Kidney (tissue), 14 donors: ENCODE data around the gene GPR150. TPM values are rescaled to one million over a fixed set of nuclear protein-coding genes. Genes with fewer than 3 reads are reported as not detected.

Experiments
- DNase-seq, 5 donors: peaks; one replicate each; pipeline ENCODE4 v3.0.0-alpha.2; 2013 to 2020
- FAIRE-seq: peaks from 2 replicates; lab custom pipeline; 2012; peaks lifted over from hg19 to GRCh38; lab: Jason Lieb, UNC
- H3K27ac ChIP-seq, 2 donors: one replicate each; pipeline ENCODE4 v1.7.0; 2013; ENCODE audit warnings: low read depth in 2 of 2, low read length in 2 of 2, inconsistent platforms in 1 of 2
- H3K27me3 ChIP-seq: one replicate; pipeline ENCODE4 v1.7.1; 2013; ENCODE audit warnings: low read length, inconsistent platforms; ENCODE audit not compliant: control insufficient read depth, insufficient read depth
- H3K36me3 ChIP-seq, 3 donors: one replicate each; pipeline versions ENCODE4 v1.7.0 to v1.7.1; 2013; ENCODE audit warnings: low read length in 3 of 3, control low read depth in 1 of 3, inconsistent platforms in 1 of 3; ENCODE audit not compliant: insufficient read depth in 3 of 3, control insufficient read depth in 2 of 3
- H3K4me1 ChIP-seq, 3 donors: one replicate each; pipeline versions ENCODE4 v1.7.0 to v1.7.1; 2013; ENCODE audit warnings: low read length in 3 of 3, inconsistent platforms in 1 of 3, low read depth in 1 of 3; ENCODE audit not compliant: control insufficient read depth in 2 of 3, insufficient read depth in 2 of 3
- H3K4me3 ChIP-seq, 3 donors: one replicate each; pipeline versions ENCODE4 v1.7.0 to v1.8.1; 2013; ENCODE audit warnings: low read length in 3 of 3, control low read depth in 1 of 3, inconsistent platforms in 1 of 3
- H3K9ac ChIP-seq, 3 donors: one replicate each; pipeline versions ENCODE4 v1.7.0 to v1.7.1; 2013; ENCODE audit warnings: low read length in 3 of 3, control low read depth in 1 of 3, inconsistent platforms in 1 of 3
- H3K9me3 ChIP-seq, 3 donors: one replicate each; pipeline versions ENCODE4 v1.7.0 to v1.7.1; 2013; ENCODE audit warnings: low read length in 3 of 3, control low read depth in 1 of 3, inconsistent platforms in 1 of 3; ENCODE audit not compliant: control insufficient read depth in 2 of 3, insufficient read depth in 1 of 3
- CTCF ChIP-seq: IDR thresholded peaks from 3 replicates; pipeline ENCODE4 v1.5.1; 2012; ENCODE audit warnings: mild to moderate bottlenecking, moderate library complexity, borderline replicate concordance; ENCODE audit not compliant: insufficient read depth; ENCODE audit errors: extremely low read depth
- intact Hi-C: fragments of 100-400 bp; cut with DNase I; formaldehyde crosslinking; loops from one replicate; pipeline ENCODE4 v1.11.1; 2022
- polyA plus RNA-seq: library from polyadenylated mRNA; stranded (reverse); fragments of 350-450 nt; fragmentation: Illumina TruSeq; extraction: RNeasy Lipid Tissue Mini Kit (QIAGEN cat#74804); gene quantifications from one replicate; pipeline ENCODE4 v1.2.3, GENCODE V29; 2014; ENCODE audit warnings: low read depth, low replicate concordance; ENCODE audit not compliant: insufficient read depth
- total RNA-seq: library from RNA; stranded (reverse); fragmentation: NEBNext Ultra II Directional; extraction: Animal tissue kit (Norgen Biotek cat#: 25700); gene quantifications from one replicate; pipeline ENCODE4 v1.2.1, GENCODE V29; 2021
- donor health status: control.
- donor health status: control.
- donor health status: control.
- donor health status: control.
- donor health status: control.
- donor health status: DM: yes; HTN: yes; CAD: no.
- donor health status: Normal renal cell carcinoma (clear cell type).

GPR150 gene
- total and polyA plus RNA-seq, 2 donors from 2014 or later, result 0.16 to 0.19 TPM

GRCh38 chr5:95624368-95624767 is 4.5 kb downstream of the GPR150 start:
- TF ChIP-seq CTCF, result no peak
- intact Hi-C loops, result no loop called here
- Histone ChIP-seq H3K9ac (no peak overlapping the region), H3K9me3 (no peaks in the 10 kb centered on the region), H3K4me3 (no peak overlapping the region), H3K36me3 (no peaks in the 10 kb centered on the region), H3K4me1 (peaks cover 0 to 4% (median 0%) of the 10 kb centered on the region in 3 donors), H3K27ac (no peak overlapping the region), H3K27me3 (peaks cover 4% of the 10 kb centered on the region)
- FAIRE-seq (no peak), DNase-seq (no peak)

- no peaks in the 10 kb centered on the region for H3K36me3 ChIP-seq
- H3K27me3 ChIP-seq, result no peaks in the 10 kb centered on the region
- TF ChIP-seq CTCF, result no peak
- H3K9ac ChIP-seq, result no peak overlapping the region
- H3K27ac ChIP-seq, result no peak overlapping the region
- DNase-seq, result no peak
- H3K4me1 ChIP-seq, result no peaks in the 10 kb centered on the region
- intact Hi-C loops, result no loop called here
- FAIRE-seq, result no peak
- no peak overlapping the region for H3K4me3 ChIP-seq
- H3K9me3 ChIP-seq, result no peaks in the 10 kb centered on the region
These were observed 6.8 kb downstream of the GPR150 start for GRCh38 chr5:95626701-95627100.

- no peaks in the 10 kb centered on the region for H3K4me1 ChIP-seq
- FAIRE-seq, result no peak
- H3K4me3 ChIP-seq, result no peak overlapping the region
- intact Hi-C loops, result no loop called here
- H3K9me3 ChIP-seq, result no peaks in the 10 kb centered on the region
- no peak for TF ChIP-seq CTCF
- H3K36me3 ChIP-seq, result no peaks in the 10 kb centered on the region
- no peak overlapping the region for H3K27ac ChIP-seq
- H3K27me3 ChIP-seq, result no peaks in the 10 kb centered on the region
- no peak for DNase-seq
- no peak overlapping the region for H3K9ac ChIP-seq
These were observed 8.3 kb downstream of the GPR150 start for GRCh38 chr5:95627971-95628810.
